Body of pancreas (tissue), 4 donors: ENCODE measurements around the gene CDC25B. TPM values are rescaled to one million over a fixed set of nuclear protein-coding genes. Genes with fewer than 3 reads are reported as not detected.

Experiments used
- ATAC-seq: fragments of 150-250 bp; one replicate; pipeline ENCODE4 v1.9.1; 2016
- DNase-seq, 4 donors: peaks; one replicate each; pipeline ENCODE4 v3.0.0-alpha.2; 2019
- H3K27ac ChIP-seq, 4 donors: fragments of 200-600 bp; sonication (generic); 1 replicate in 3 of 4; 2 replicates in 1 of 4; pipeline versions ENCODE4 v1.5.1 to v1.6.1; 2016 to 2019; ENCODE audit warnings: mild to moderate bottlenecking in 1 of 4, mixed read lengths in 1 of 4, moderate library complexity in 1 of 4
- H3K27me3 ChIP-seq, 2 donors: fragments of 200-600 bp; sonication (generic); one replicate each; pipeline ENCODE4 v1.6.0; 2016; ENCODE audit warnings: mild to moderate bottlenecking in 1 of 2
- H3K36me3 ChIP-seq, 2 donors: fragments of 200-600 bp; sonication (generic); replicated peaks in 1 of 2; 2 replicates each; pipeline ENCODE4 v1.5.1; 2016; ENCODE audit warnings: low read depth in 2 of 2; ENCODE audit not compliant: insufficient read depth in 1 of 2
- H3K4me1 ChIP-seq: fragments of 200-600 bp; sonication (generic); one replicate; pipeline ENCODE4 v1.6.0; 2016
- H3K4me3 ChIP-seq, 2 donors: fragments of 200-600 bp; sonication (generic); 1 replicate in 1 of 2; 2 replicates in 1 of 2; pipeline ENCODE4 v1.5.1; 2016 to 2019
- H3K9me3 ChIP-seq, 3 donors: fragments of 200-600 bp; sonication (generic); 1 replicate in 2 of 3; 2 replicates in 1 of 3; pipeline ENCODE4 v1.5.1; 2016
- CTCF ChIP-seq, 7 experiments: fragments of 450-650 bp in 4 of 7; fragments of 200-600 bp in 3 of 7; sonication (generic) in 3 of 7; IDR thresholded peaks; one replicate each; pipeline ENCODE4 v1.5.1; 2016 to 2019; ENCODE audit warnings: antibody characterized with exemption in 7 of 7
- POLR2A ChIP-seq, 3 donors: fragments of 450-650 bp; IDR thresholded peaks; one replicate each; pipeline ENCODE4 v1.6.1; 2016; ENCODE audit warnings: antibody characterized with exemption in 3 of 3, mild to moderate bottlenecking in 2 of 3
- WGBS, 2 donors: methylation state at CpG; one replicate each; pipeline ENCODE4 v1.1.5; 2017; 5-methylcytosine and 5-hydroxymethylcytosine counted together
- intact Hi-C: fragments of 100-400 bp; cut with DNase I; formaldehyde crosslinking; loops from one replicate; pipeline ENCODE4 v1.15.1; 2023
- total RNA-seq, 2 donors: library from RNA; depleted of rRNA; stranded (reverse); fragments of >200 nt; gene quantifications; one replicate each; pipeline ENCODE4 v1.1.0, GENCODE V29; 2016

The CDC25B gene
- total RNA-seq, 2 donors from 2014 or later = 8.8 to 22.7 TPM

- Histone ChIP-seq H3K4me3 (no peak overlapping the region), H3K4me1 (peaks cover 22% of the 10 kb centered on the region), H3K27me3 (no peaks in the 10 kb centered on the region), H3K27ac (no peak overlapping the region), H3K36me3 (no peaks in the 10 kb centered on the region), H3K9me3 (no peaks in the 10 kb centered on the region)
- DNase-seq (no peak), ATAC-seq (no peak)
- intact Hi-C loops = no loop called here
- WGBS, 2 donors = 41 to 100% methylated on average over 1 to 9 of the region's 9 CpGs
- TF ChIP-seq POLR2A (IDR thresholded peaks at IDR 0.05) (no peak), CTCF (IDR thresholded peaks at IDR 0.05) (no peak)
Observed at GRCh38 chr20:3766422-3767109, 29.5 kb upstream of the CDC25B start.

- H3K27ac ChIP-seq = no peak overlapping the region
- H3K9me3 ChIP-seq = no peaks in the 10 kb centered on the region
- no peaks in the 10 kb centered on the region for H3K27me3 ChIP-seq
- H3K4me1 ChIP-seq = peaks cover 22% of the 10 kb centered on the region
- intact Hi-C loops = no loop called here
- ATAC-seq (no peak), DNase-seq (no peak)
- peak overlapping the region in 1 of 2 donors; percentile 42 for H3K4me3 ChIP-seq
- no peaks in the 10 kb centered on the region for H3K36me3 ChIP-seq
- no peak for TF ChIP-seq POLR2A (IDR thresholded peaks at IDR 0.05)
- TF ChIP-seq CTCF (IDR thresholded peaks at IDR 0.05) = no peak
- 0 to 1% methylated on average over 3 to 20 of the region's 21 CpGs for WGBS, 2 donors
Observed at GRCh38 chr20:3767110-3767426, 29.0 kb upstream of the CDC25B start.

GRCh38 chr20:3767427-3768341 is 28.4 kb upstream of the CDC25B start, which contains the start of gene ADISSP:
Gene ADISSP (minus strand): TSS chr20:3767753. CDS start chr20:3760100, 7,653 bp downstream.
- Histone ChIP-seq H3K9me3 (no peaks in the 10 kb centered on the region), H3K36me3 (no peaks in the 10 kb centered on the region), H3K4me3 (peak within 1 kb of the TSS; percentile 36 to 42), H3K4me1 (peaks cover 22% of the 10 kb centered on the region), H3K27ac (peak within 1 kb of the TSS; percentile 75 to 84 (median 79)), H3K27me3 (no peaks in the 10 kb centered on the region)
- ATAC-seq (peak; percentile 96), DNase-seq (peak; percentile 98 to 99 (median 98))
- intact Hi-C loops = no loop called here
- 0 to 1% methylated on average over 20 to 78 of the region's 80 CpGs for WGBS, 2 donors
- peak; percentile 47 to 79 (median 71) for TF ChIP-seq POLR2A (IDR thresholded peaks at IDR 0.05)
- peak in 1 of 7 experiments; percentile 24 for TF ChIP-seq CTCF (IDR thresholded peaks at IDR 0.05)

- ATAC-seq = peak; percentile 47
- intact Hi-C loops = no loop called here
- H3K4me1 ChIP-seq = peaks cover 22% of the 10 kb centered on the region
Observed at GRCh38 chr20:3768342-3769130, 27.6 kb upstream of the CDC25B start.

More at GRCh38 chr20:3768342-3769130, 27.6 kb upstream of the CDC25B start:
- Histone ChIP-seq H3K27ac (peak overlapping the region; percentile 75 to 84 (median 79)), H3K36me3 (no peaks in the 10 kb centered on the region), H3K27me3 (no peaks in the 10 kb centered on the region), H3K9me3 (no peaks in the 10 kb centered on the region), H3K4me3 (peak overlapping the region; percentile 36 to 42)
- WGBS, 2 donors = 4 to 18% methylated on average over 8 to 50 of the region's 51 CpGs
- peak; percentile 64 to 74 (median 72) for DNase-seq
- TF ChIP-seq CTCF (IDR thresholded peaks at IDR 0.05) = peak; percentile 21 to 58 (median 50)
- no peak for TF ChIP-seq POLR2A (IDR thresholded peaks at IDR 0.05)
